Endothelial cell of umbilical vein (primary cell): ENCODE results near the gene SYTL3. TPM values are rescaled to one million over a fixed set of nuclear protein-coding genes. Genes with fewer than 3 reads are reported as not detected.

Experiments used
- BruUV-seq: library from RNA; stranded (reverse); fragments of 400-500 nt; replicated peaks from 2 replicates; lab custom pipeline; 2021; lab: Mats Ljungman, UMichigan
- CTCF ChIA-PET: fragments of 300-600, 350-600 bp; sonication (Branson Sonifier 250); formaldehyde crosslinking; loops from one replicate; lab custom pipeline; 2021; ENCODE audit warnings: antibody characterized with exemption, inconsistent platforms; lab: Charles Lee
- POLR2A ChIA-PET: fragments of 300-600, 350-600 bp; sonication (Branson Sonifier 250); formaldehyde crosslinking; loops from one replicate; lab custom pipeline; 2021; ENCODE audit warnings: antibody characterized with exemption, inconsistent platforms; lab: Charles Lee
- DNase-seq: peaks from one replicate; pipeline ENCODE4 v3.0.0-alpha.2; 2011; ENCODE audit warnings: low read depth, low spot score
- FAIRE-seq: peaks from 2 replicates; lab custom pipeline; 2011; peaks lifted over from hg19 to GRCh38; lab: Jason Lieb, UNC
- H2AFZ ChIP-seq: 2 replicates; pipeline ENCODE4 v1.6.0; 2012; ENCODE audit warnings: low read depth, low read length, control low read depth, inconsistent platforms
- H3K27ac ChIP-seq: 2 replicates; pipeline ENCODE4 v1.5.1; 2011; ENCODE audit warnings: low read depth, mild to moderate bottlenecking, control low read depth, low read length, moderate library complexity; ENCODE audit not compliant: insufficient read depth
- H3K27me3 ChIP-seq, 2 experiments: 2 replicates each; pipeline versions ENCODE4 v1.6.0 to v1.6.1; 2011; ENCODE audit warnings: low read length in 2 of 2, mixed read lengths in 1 of 2; ENCODE audit not compliant: control insufficient read depth in 2 of 2, insufficient read depth in 2 of 2
- H3K36me3 ChIP-seq, 2 experiments: 2 replicates in 1 of 2; 3 replicates in 1 of 2; pipeline ENCODE4 v1.5.1; 2011; ENCODE audit warnings: low read length in 2 of 2, mild to moderate bottlenecking in 1 of 2, moderate library complexity in 1 of 2; ENCODE audit not compliant: control insufficient read depth in 2 of 2, insufficient read depth in 2 of 2; ENCODE audit errors: extremely low read depth in 1 of 2
- H3K4me1 ChIP-seq: 3 replicates; pipeline ENCODE4 v1.5.1; 2011; ENCODE audit warnings: mild to moderate bottlenecking, low read length; ENCODE audit not compliant: control insufficient read depth, insufficient read depth; ENCODE audit errors: extremely low read depth
- H3K4me2 ChIP-seq: 2 replicates; pipeline ENCODE4 v1.6.1; 2011; ENCODE audit warnings: low read length, control low read depth, mixed read lengths; ENCODE audit not compliant: insufficient read depth
- H3K4me3 ChIP-seq, 3 experiments: fragments of 200-600 bp in 1 of 3; sonication (generic), shearing (Covaris generic) in 1 of 3; replicated peaks in 1 of 3; 2 replicates each; pipeline ENCODE4 v1.5.1; 2011 to 2016; ENCODE audit warnings: control low read depth in 3 of 3, low read length in 3 of 3, mild to moderate bottlenecking in 2 of 3, inconsistent platforms in 1 of 3, low read depth in 1 of 3, moderate library complexity in 1 of 3; ENCODE audit not compliant: insufficient read depth in 1 of 3
- H3K79me2 ChIP-seq: 2 replicates; pipeline ENCODE4 v1.6.0; 2012; ENCODE audit warnings: low read length, inconsistent platforms; ENCODE audit not compliant: control insufficient read depth, insufficient read depth
- H3K9ac ChIP-seq: replicated peaks from 2 replicates; pipeline ENCODE3; 2011; ENCODE audit warnings: low read length, control low read depth; ENCODE audit not compliant: insufficient read depth; ENCODE audit errors: extremely low read depth
- H3K9me1 ChIP-seq: replicated peaks from 3 replicates; pipeline ENCODE4 v1.6.0; 2011; ENCODE audit warnings: mild to moderate bottlenecking, low read length; ENCODE audit not compliant: control insufficient read depth, insufficient read depth; ENCODE audit errors: extremely low read depth
- H3K9me3 ChIP-seq: replicated peaks from 2 replicates; pipeline ENCODE4 v1.5.1; 2012; ENCODE audit warnings: low read length, inconsistent platforms; ENCODE audit not compliant: control insufficient read depth, insufficient read depth
- H4K20me1 ChIP-seq: replicated peaks from 2 replicates; pipeline ENCODE3; 2011; ENCODE audit warnings: mild to moderate bottlenecking, low read length; ENCODE audit not compliant: control insufficient read depth, insufficient read depth; ENCODE audit errors: extremely low read depth
- EZH2 ChIP-seq: IDR thresholded peaks from 2 replicates; pipeline ENCODE4 v1.6.1; 2012; ENCODE audit warnings: borderline replicate concordance, low read depth, mild to moderate bottlenecking, moderate library complexity, low read length, inconsistent platforms; ENCODE audit not compliant: severe bottlenecking
- FOS ChIP-seq: IDR thresholded peaks from 2 replicates; pipeline ENCODE4 v1.6.1; 2011; ENCODE audit warnings: mild to moderate bottlenecking, low read length, moderate library complexity, borderline replicate concordance; ENCODE audit not compliant: insufficient read depth
- GATA2 ChIP-seq: IDR thresholded peaks from 2 replicates; pipeline ENCODE4 v1.7.0; 2011; ENCODE audit warnings: low read depth, mild to moderate bottlenecking, moderate library complexity, mixed read lengths, low read length; ENCODE audit not compliant: insufficient read length, insufficient read depth
- JUN ChIP-seq: IDR thresholded peaks from 2 replicates; pipeline ENCODE4 v1.6.1; 2011; ENCODE audit warnings: borderline replicate concordance, low read depth; ENCODE audit not compliant: insufficient read length, insufficient read depth
- MYC ChIP-seq: IDR thresholded peaks from one replicate; pipeline ENCODE4 v1.6.1; 2011; ENCODE audit warnings: mild to moderate bottlenecking, low read depth, low read length
- POLR2A ChIP-seq: IDR thresholded peaks from 2 replicates; pipeline ENCODE4 v1.6.1; 2012; ENCODE audit warnings: low read depth, mild to moderate bottlenecking, control low read depth, low read length
- POLR2AphosphoS5 ChIP-seq: IDR thresholded peaks from 2 replicates; pipeline ENCODE4 v1.6.1; 2012; ENCODE audit warnings: low read depth, mild to moderate bottlenecking, control low read depth, low read length, moderate library complexity; ENCODE audit not compliant: insufficient read depth
- dilution Hi-C: fragments of 300-500 bp; cut with MboI; formaldehyde crosslinking; loops from one replicate; pipeline ENCODE4 v1.15.0; 2019; ENCODE audit warnings: low sequenced_read_pairs; ENCODE audit not compliant: extremely low pct_ligation_motif_present
- intact Hi-C: fragments of 100-400 bp; cut with micrococcal nuclease; formaldehyde crosslinking; loops from one replicate; pipeline ENCODE4 v1.10.0; 2022
- polyA plus RNA-seq, 4 experiments: library from polyadenylated mRNA; depleted of rRNA in 3 of 4; stranded (reverse) in 3 of 4; unstranded in 1 of 4; fragments of >200 nt; gene quantifications; 2 replicates each; pipeline versions ENCODE4 v1.2.1 to v1.2.3, GENCODE V29; 2011 to 2012; ENCODE audit warnings: missing spikeins in 1 of 4
- total RNA-seq: library from RNA; stranded (reverse); gene quantifications from 2 replicates; pipeline ENCODE4 v1.2.3, GENCODE V29; 2021
- TF ChIP-seq, protein P1 (sequence below), 2 donors: IDR thresholded peaks; 1 replicate in 1 of 2; 2 replicates in 1 of 2; pipeline ENCODE4 v1.5.1; 2011; ENCODE audit warnings: low read length in 2 of 2, mild to moderate bottlenecking in 2 of 2, moderate library complexity in 2 of 2, control low read depth in 1 of 2, inconsistent platforms in 1 of 2, low read depth in 1 of 2; ENCODE audit not compliant: insufficient read depth in 1 of 2; ENCODE audit errors: extremely low read depth in 1 of 2
- TF ChIP-seq, protein P2 (sequence below): IDR thresholded peaks from 2 replicates; pipeline ENCODE4 v1.6.1; 2011; ENCODE audit not compliant: insufficient read depth, insufficient read length

The SYTL3 gene
- total and polyA plus RNA-seq, 2 donors (not counting 3 experiments of a cell fraction or from before 2014, with no cell fraction given): 0.59 to 0.77 TPM

DNA sequence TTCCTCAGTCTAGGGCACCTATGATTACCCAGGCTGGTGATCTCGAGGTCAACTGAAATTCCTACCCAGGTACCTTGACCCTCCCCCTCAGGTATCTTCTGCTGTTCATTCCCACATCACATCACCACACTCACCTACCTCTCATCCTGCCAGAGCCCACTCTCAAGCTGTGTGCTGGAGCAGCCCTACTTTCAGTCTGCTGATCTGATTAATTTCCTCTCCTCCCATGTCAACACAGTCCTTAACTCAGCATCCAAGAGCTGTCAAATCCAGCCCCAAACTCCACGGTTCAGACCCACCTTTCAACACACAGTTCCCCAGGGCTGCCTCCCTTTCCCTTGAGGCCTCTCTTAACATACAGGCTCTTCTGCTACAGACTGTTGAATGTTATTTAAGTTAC, 126.9 kb downstream of the SYTL3 start:
- dilution Hi-C loops: no loop called here
- no peaks in the 10 kb centered on the region for H3K79me2 ChIP-seq

DNA sequence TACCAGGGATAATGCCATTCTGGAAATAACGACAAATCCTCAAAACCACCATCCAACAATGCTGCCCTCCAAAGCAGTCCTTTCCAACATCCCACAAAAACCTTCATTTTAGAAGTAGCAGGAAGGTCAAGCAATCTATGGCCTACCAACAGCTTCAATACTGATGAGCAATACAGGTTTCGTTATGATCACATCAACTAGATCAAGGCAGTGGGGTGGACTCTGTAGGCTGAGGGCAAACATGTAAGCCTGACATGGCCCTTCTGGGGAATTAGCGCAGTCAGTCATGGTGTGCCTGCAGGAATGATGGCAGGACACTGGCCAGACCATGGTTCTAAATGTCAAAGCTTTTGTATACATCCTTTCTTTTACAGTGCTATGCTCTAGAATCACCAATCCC, 127.7 kb downstream of the SYTL3 start:
- no peaks in the 10 kb centered on the region for H3K79me2 ChIP-seq
- ChIA-PET POLR2A (no interaction called here), CTCF (no interaction called here)
- intact Hi-C loops: no loop called here
- TF ChIP-seq POLR2AphosphoS5 (no peak), FOS (no peak), GATA2 (no peak), JUN (no peak), POLR2A (no peak), MYC (no peak), EZH2 (no peak)
- TF ChIP-seq, protein P1, sequence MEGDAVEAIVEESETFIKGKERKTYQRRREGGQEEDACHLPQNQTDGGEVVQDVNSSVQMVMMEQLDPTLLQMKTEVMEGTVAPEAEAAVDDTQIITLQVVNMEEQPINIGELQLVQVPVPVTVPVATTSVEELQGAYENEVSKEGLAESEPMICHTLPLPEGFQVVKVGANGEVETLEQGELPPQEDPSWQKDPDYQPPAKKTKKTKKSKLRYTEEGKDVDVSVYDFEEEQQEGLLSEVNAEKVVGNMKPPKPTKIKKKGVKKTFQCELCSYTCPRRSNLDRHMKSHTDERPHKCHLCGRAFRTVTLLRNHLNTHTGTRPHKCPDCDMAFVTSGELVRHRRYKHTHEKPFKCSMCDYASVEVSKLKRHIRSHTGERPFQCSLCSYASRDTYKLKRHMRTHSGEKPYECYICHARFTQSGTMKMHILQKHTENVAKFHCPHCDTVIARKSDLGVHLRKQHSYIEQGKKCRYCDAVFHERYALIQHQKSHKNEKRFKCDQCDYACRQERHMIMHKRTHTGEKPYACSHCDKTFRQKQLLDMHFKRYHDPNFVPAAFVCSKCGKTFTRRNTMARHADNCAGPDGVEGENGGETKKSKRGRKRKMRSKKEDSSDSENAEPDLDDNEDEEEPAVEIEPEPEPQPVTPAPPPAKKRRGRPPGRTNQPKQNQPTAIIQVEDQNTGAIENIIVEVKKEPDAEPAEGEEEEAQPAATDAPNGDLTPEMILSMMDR (IDR thresholded peaks at IDR 0.05; ENCODE audit: extremely low read depth in 1 of 2, insufficient read depth in 1 of 2, low read depth in 1 of 2, low read length in 2 of 2): no peak
- TF ChIP-seq, protein P2, sequence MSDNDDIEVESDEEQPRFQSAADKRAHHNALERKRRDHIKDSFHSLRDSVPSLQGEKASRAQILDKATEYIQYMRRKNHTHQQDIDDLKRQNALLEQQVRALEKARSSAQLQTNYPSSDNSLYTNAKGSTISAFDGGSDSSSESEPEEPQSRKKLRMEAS: no peak
- no peak overlapping the region for H3K4me2 ChIP-seq
- no peak overlapping the region for H3K9ac ChIP-seq
- BruUV-seq: no TSS peak
- dilution Hi-C loops: no loop called here
- H3K9me3 ChIP-seq: no peaks in the 10 kb centered on the region
- no peaks in the 10 kb centered on the region for H3K4me1 ChIP-seq
- no peak overlapping the region for H3K27ac ChIP-seq
- H3K27me3 ChIP-seq: no peaks in the 10 kb centered on the region
- H2AFZ ChIP-seq: no peak overlapping the region
- DNase-seq: no peak
- no peaks in the 10 kb centered on the region for H4K20me1 ChIP-seq
- H3K4me3 ChIP-seq: no peak overlapping the region
- peaks cover 13 to 37% of the 10 kb centered on the region in 2 experiments for H3K36me3 ChIP-seq
- no peaks in the 10 kb centered on the region for H3K9me1 ChIP-seq
- no peak for FAIRE-seq

More for the DNA sequence above, 126.9 kb downstream of the SYTL3 start:
- no peaks in the 10 kb centered on the region for H3K9me1 ChIP-seq
- H3K36me3 ChIP-seq: peaks cover 11 to 35% of the 10 kb centered on the region in 2 experiments
- H3K4me3 ChIP-seq: no peak overlapping the region
- H3K27me3 ChIP-seq: no peaks in the 10 kb centered on the region
- no peak overlapping the region for H2AFZ ChIP-seq
- ChIA-PET CTCF (no interaction called here), POLR2A (no interaction called here)
- no TSS peak for BruUV-seq
- no peaks in the 10 kb centered on the region for H3K9me3 ChIP-seq
- no peak for DNase-seq
- FAIRE-seq: no peak
- intact Hi-C loops: no loop called here
- H3K27ac ChIP-seq: no peak overlapping the region
- no peak overlapping the region for H3K4me2 ChIP-seq
- H3K4me1 ChIP-seq: no peaks in the 10 kb centered on the region
- H4K20me1 ChIP-seq: no peaks in the 10 kb centered on the region
- TF ChIP-seq, protein P1 (IDR thresholded peaks at IDR 0.05; ENCODE audit: extremely low read depth in 1 of 2, insufficient read depth in 1 of 2, low read depth in 1 of 2, low read length in 2 of 2): no peak
- TF ChIP-seq JUN: no peak
- TF ChIP-seq FOS: no peak
- no peak for TF ChIP-seq POLR2AphosphoS5
- no peak for TF ChIP-seq POLR2A
- H3K9ac ChIP-seq: no peak overlapping the region
